Subcutaneous abdominal adipose tissue (tissue), 5 donors: Measurements from ENCODE around the gene IFT57.

Experiments
- H3K27ac ChIP-seq: one replicate; pipeline ENCODE4 v1.7.0; 2013; ENCODE audit warnings: low read depth, mild to moderate bottlenecking, inconsistent platforms, low read length, moderate library complexity
- H3K27me3 ChIP-seq, 5 donors: one replicate each; pipeline ENCODE4 v1.7.0; 2013; ENCODE audit warnings: low read length in 5 of 5, inconsistent platforms in 1 of 5; ENCODE audit not compliant: control insufficient read depth in 5 of 5, insufficient read depth in 4 of 5
- H3K36me3 ChIP-seq, 5 donors: one replicate each; pipeline ENCODE4 v1.7.0; 2013; ENCODE audit warnings: low read length in 5 of 5; ENCODE audit not compliant: control insufficient read depth in 5 of 5, insufficient read depth in 5 of 5
- H3K4me1 ChIP-seq, 5 donors: one replicate each; pipeline ENCODE4 v1.7.0; 2013; ENCODE audit warnings: low read length in 5 of 5, mild to moderate bottlenecking in 3 of 5, moderate library complexity in 1 of 5; ENCODE audit not compliant: control insufficient read depth in 5 of 5, insufficient read depth in 5 of 5
- H3K4me3 ChIP-seq, 5 donors: one replicate each; pipeline ENCODE4 v1.7.0; 2013; ENCODE audit warnings: low read length in 5 of 5, low read depth in 1 of 5
- H3K9ac ChIP-seq, 5 donors: one replicate each; pipeline ENCODE4 v1.7.0; 2013; ENCODE audit warnings: low read length in 5 of 5, mild to moderate bottlenecking in 4 of 5, moderate library complexity in 3 of 5
- H3K9me3 ChIP-seq, 5 donors: one replicate each; pipeline ENCODE4 v1.7.0; 2013; ENCODE audit warnings: low read length in 5 of 5; ENCODE audit not compliant: control insufficient read depth in 5 of 5
- donor health status: healthy.
- donor health status: healthy.
- donor health status: healthy.
- donor health status: healthy.
- donor health status: healthy.

IFT57 gene

GRCh38 chr3:108124337-108125152 is 97.7 kb downstream of the IFT57 start:
- H3K27me3 ChIP-seq, result no peaks in the 10 kb centered on the region
- no peak overlapping the region for H3K27ac ChIP-seq
- H3K36me3 ChIP-seq, result no peaks in the 10 kb centered on the region
- peaks cover 0 to 4% (median 0%) of the 10 kb centered on the region in 5 donors for H3K4me1 ChIP-seq
- no peak overlapping the region for H3K9ac ChIP-seq
- no peak overlapping the region for H3K4me3 ChIP-seq
- H3K9me3 ChIP-seq, result no peaks in the 10 kb centered on the region

- Histone ChIP-seq H3K4me3 (no peak overlapping the region), H3K4me1 (peaks cover 0 to 4% (median 0%) of the 10 kb centered on the region in 5 donors), H3K36me3 (no peaks in the 10 kb centered on the region), H3K27ac (no peak overlapping the region), H3K9me3 (no peaks in the 10 kb centered on the region), H3K9ac (no peak overlapping the region), H3K27me3 (peaks cover 0 to 1% (median 0%) of the 10 kb centered on the region in 5 donors)
These were observed 98.9 kb downstream of the IFT57 start for GRCh38 chr3:108123326-108123725.

- Histone ChIP-seq H3K9me3 (no peaks in the 10 kb centered on the region), H3K36me3 (no peaks in the 10 kb centered on the region), H3K9ac (no peak overlapping the region), H3K4me3 (no peak overlapping the region), H3K27ac (no peak overlapping the region), H3K4me1 (peaks cover 0 to 2% (median 0%) of the 10 kb centered on the region in 5 donors), H3K27me3 (peaks cover 0 to 5% (median 0%) of the 10 kb centered on the region in 5 donors)
These were observed 99.9 kb downstream of the IFT57 start for GRCh38 chr3:108122276-108122675.

- H3K27ac ChIP-seq, result no peak overlapping the region
- no peaks in the 10 kb centered on the region for H3K4me1 ChIP-seq
- no peak overlapping the region for H3K4me3 ChIP-seq
- H3K9me3 ChIP-seq, result no peaks in the 10 kb centered on the region
- no peaks in the 10 kb centered on the region for H3K36me3 ChIP-seq
- peaks cover 0 to 5% (median 0%) of the 10 kb centered on the region in 5 donors for H3K27me3 ChIP-seq
- H3K9ac ChIP-seq, result no peak overlapping the region
These were observed 102.7 kb downstream of the IFT57 start for GRCh38 chr3:108119398-108120104.

- H3K36me3 ChIP-seq, result no peaks in the 10 kb centered on the region
- H3K27me3 ChIP-seq, result peaks cover 0 to 5% (median 0%) of the 10 kb centered on the region in 5 donors
- no peak overlapping the region for H3K9ac ChIP-seq
- no peaks in the 10 kb centered on the region for H3K9me3 ChIP-seq
- H3K27ac ChIP-seq, result no peak overlapping the region
- no peaks in the 10 kb centered on the region for H3K4me1 ChIP-seq
- H3K4me3 ChIP-seq, result no peak overlapping the region
These were observed 104.0 kb downstream of the IFT57 start for GRCh38 chr3:108118038-108118768.

GRCh38 chr3:108117241-108117775 is 104.9 kb downstream of the IFT57 start:
- H3K4me1 ChIP-seq, result no peaks in the 10 kb centered on the region
- no peak overlapping the region for H3K4me3 ChIP-seq
- no peak overlapping the region for H3K9ac ChIP-seq
- no peaks in the 10 kb centered on the region for H3K9me3 ChIP-seq
- no peak overlapping the region for H3K27ac ChIP-seq
- H3K27me3 ChIP-seq, result peaks cover 0 to 5% (median 0%) of the 10 kb centered on the region in 5 donors
- no peaks in the 10 kb centered on the region for H3K36me3 ChIP-seq

GRCh38 chr3:108114423-108115065 is 107.7 kb downstream of the IFT57 start:
- H3K4me3 ChIP-seq, result no peak overlapping the region
- H3K9me3 ChIP-seq, result no peaks in the 10 kb centered on the region
- no peaks in the 10 kb centered on the region for H3K36me3 ChIP-seq
- peaks cover 0 to 5% (median 0%) of the 10 kb centered on the region in 5 donors for H3K27me3 ChIP-seq
- no peak overlapping the region for H3K27ac ChIP-seq
- H3K9ac ChIP-seq, result no peak overlapping the region
- H3K4me1 ChIP-seq, result no peaks in the 10 kb centered on the region

- Histone ChIP-seq H3K36me3 (no peaks in the 10 kb centered on the region), H3K27me3 (peaks cover 0 to 5% (median 0%) of the 10 kb centered on the region in 5 donors), H3K4me3 (no peak overlapping the region), H3K9me3 (no peaks in the 10 kb centered on the region), H3K9ac (no peak overlapping the region), H3K27ac (no peak overlapping the region), H3K4me1 (no peaks in the 10 kb centered on the region)
These were observed 108.2 kb downstream of the IFT57 start for GRCh38 chr3:108113975-108114374.

GRCh38 chr3:108110934-108111333 is 111.3 kb downstream of the IFT57 start:
- Histone ChIP-seq H3K4me1 (no peaks in the 10 kb centered on the region), H3K27me3 (peaks cover 0 to 4% (median 0%) of the 10 kb centered on the region in 5 donors), H3K9ac (no peak overlapping the region), H3K4me3 (no peak overlapping the region), H3K27ac (no peak overlapping the region), H3K9me3 (no peaks in the 10 kb centered on the region), H3K36me3 (no peaks in the 10 kb centered on the region)
